ENCODE data around the gene PDE3B.
"Not testable (repeated sequence)": the region's sequence is repeated elsewhere in the genome, so short reads cannot be mapped to it uniquely, and the experiment has no call there.

PDE3B gene

DNA sequence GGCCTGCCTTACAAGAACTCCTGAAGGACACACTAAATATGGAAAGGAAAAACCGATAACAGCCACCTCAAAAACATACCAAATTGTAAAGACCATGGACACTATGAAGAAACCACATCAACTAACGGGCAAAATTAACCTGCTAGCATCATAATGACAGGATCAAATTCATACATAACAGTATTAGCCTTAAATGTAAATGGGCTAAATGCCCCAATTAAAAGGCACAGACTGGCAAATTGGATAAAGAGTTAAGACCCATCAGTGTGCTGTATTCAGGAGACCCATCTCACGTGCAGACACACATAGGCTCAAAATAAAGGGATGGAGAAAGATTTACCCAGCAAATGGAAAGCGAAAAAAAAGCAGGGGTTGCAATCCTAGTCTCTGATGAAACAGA is 220.2 kb downstream of the PDE3B start:
- peaks cover 21% of the 10 kb centered on the region for H3K4me1 Mint-ChIP-seq (ENCODE audit: low read depth)
- not testable (repeated sequence) for DNase-seq, H3K27ac Mint-ChIP-seq, H3K4me3 Mint-ChIP-seq, H3K27me3 Mint-ChIP-seq
- H3K36me3 Mint-ChIP-seq (ENCODE audit: low read depth), result peaks cover 74% of the 10 kb centered on the region
- peaks cover 17% of the 10 kb centered on the region for H3K9me3 Mint-ChIP-seq

DNA sequence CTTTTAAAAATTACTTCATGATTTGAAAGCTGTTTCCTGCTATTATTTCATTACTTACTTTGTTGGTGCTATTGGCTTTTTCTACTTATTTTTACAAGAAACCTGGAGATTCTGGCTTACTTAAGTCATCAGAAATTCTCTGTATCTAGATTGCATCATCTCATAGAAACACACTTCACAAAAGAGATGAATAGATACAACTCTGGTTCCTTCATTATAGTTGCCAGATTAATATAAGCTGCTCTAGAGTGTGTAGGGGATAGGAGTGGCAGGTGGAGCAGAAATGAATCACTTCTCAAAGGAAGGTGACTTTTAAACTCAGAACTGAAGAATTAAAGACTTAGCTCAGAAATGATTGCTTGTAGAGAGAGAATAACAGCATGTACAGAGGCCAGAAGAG is 228.4 kb downstream of the PDE3B start:
- H3K9me3 Mint-ChIP-seq, result no peaks in the 10 kb centered on the region
- no peaks in the 10 kb centered on the region for H3K27me3 Mint-ChIP-seq
- H3K4me3 Mint-ChIP-seq, result no peak overlapping the region
- H3K4me1 Mint-ChIP-seq (ENCODE audit: low read depth), result peaks cover 25% of the 10 kb centered on the region
- H3K27ac Mint-ChIP-seq, result peak overlapping the region; percentile 51
- no peak for DNase-seq
- peaks cover 83% of the 10 kb centered on the region for H3K36me3 Mint-ChIP-seq (ENCODE audit: low read depth)

DNA sequence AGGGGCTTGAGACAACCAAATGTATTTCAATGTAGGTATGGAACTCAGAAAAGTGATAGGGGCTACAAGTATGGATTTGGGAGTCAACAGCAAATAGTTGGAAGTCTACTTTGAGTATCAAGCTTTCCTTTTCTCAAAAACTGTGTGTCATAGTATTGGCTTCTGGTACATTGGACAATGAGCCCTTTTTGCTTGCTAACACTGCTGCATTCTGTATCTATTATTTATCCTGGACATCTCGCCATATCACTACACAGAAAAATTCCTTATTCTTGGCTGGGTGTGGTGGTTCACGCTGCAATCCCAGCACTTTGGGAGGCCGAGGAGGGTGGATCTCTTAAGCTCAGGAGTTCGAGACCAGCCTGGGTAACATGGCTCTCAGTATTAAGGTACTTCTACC is 230.0 kb downstream of the PDE3B start:
- H3K4me1 Mint-ChIP-seq (ENCODE audit: low read depth), result peaks cover 22% of the 10 kb centered on the region
- H3K4me3 Mint-ChIP-seq, result no peak overlapping the region
- no peaks in the 10 kb centered on the region for H3K27me3 Mint-ChIP-seq
- peak overlapping the region; percentile 53 for H3K27ac Mint-ChIP-seq
- no peak for DNase-seq
- H3K36me3 Mint-ChIP-seq (ENCODE audit: low read depth), result peaks cover 87% of the 10 kb centered on the region
- no peaks in the 10 kb centered on the region for H3K9me3 Mint-ChIP-seq

DNA sequence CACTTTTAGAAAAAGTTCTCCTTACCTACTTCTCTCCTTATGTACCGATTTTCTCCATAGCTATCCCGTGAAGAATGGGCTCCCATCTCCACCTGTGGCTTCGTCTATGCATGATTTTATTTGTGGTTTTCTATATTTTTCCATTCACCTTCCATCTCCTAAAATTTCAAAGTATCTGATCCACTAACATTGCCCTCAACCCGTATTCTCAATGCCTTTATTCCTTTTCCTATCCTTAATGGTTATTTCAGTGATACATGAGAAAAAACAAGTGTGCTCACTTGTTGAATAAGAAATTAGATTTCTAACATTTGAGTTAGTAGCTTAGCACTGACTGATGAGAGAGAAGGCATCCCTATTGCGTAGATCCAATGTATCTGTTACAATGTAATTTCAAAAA is 231.6 kb downstream of the PDE3B start:
- Mint-ChIP-seq H3K36me3 (ENCODE audit: low read depth) (peaks cover 86% of the 10 kb centered on the region), H3K4me3 (no peak overlapping the region), H3K4me1 (ENCODE audit: low read depth) (peaks cover 20% of the 10 kb centered on the region), H3K27me3 (no peaks in the 10 kb centered on the region), H3K27ac (no peak overlapping the region), H3K9me3 (no peaks in the 10 kb centered on the region)
- DNase-seq, result no peak

DNA sequence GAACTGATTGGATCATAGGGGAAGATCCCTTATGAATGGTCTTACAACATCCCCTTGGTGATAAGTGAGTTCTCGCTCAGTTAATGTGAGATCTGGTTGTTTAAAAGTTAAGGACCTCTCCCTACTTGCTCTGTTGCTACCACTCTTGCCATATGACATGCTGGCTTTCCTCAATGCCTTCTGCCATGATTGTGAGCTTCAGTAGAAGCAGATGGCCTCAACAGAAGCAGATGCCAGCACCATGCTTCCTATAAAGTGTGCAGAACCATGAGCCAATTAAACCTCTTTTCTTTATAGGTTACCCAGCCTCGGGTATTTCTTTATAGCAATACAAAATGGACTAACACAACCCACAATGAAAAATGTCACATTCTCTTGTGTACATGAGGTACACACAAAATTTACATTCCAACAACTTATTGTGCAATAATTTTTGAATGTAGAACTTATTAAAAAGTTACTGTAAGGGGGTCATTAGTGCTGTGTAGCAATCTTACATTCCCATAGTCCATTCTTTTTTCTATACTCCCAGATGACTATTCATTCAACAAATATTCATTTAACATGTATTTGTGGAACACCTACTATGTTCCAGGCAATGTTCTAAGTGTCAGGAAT is 238.1 kb downstream of the PDE3B start:
- Mint-ChIP-seq H3K27me3 (no peaks in the 10 kb centered on the region), H3K4me3 (no peak overlapping the region), H3K4me1 (ENCODE audit: low read depth) (peaks cover 13% of the 10 kb centered on the region), H3K27ac (no peak overlapping the region), H3K9me3 (peaks cover 2% of the 10 kb centered on the region), H3K36me3 (ENCODE audit: low read depth) (peaks cover 59% of the 10 kb centered on the region)
- DNase-seq, result no peak

DNA sequence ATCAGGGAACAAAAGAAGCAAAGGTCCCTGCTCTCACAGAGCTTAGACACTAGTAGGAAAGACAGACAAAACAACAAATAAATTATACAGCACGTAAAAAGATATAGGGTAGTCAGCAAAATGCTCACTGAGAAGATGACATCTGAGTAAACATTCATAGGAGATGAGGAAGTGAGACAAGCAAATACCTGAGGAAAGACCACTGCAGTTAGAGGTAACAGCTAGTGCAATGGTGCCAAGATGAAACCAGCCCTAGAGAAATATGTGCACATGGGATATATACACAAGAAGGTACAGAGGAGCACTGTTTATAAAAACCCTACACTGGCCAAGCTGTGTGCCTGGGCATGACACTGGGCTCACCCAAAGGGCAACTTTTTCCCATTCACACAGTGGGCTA is 238.6 kb downstream of the PDE3B start:
- H3K27me3 Mint-ChIP-seq, result no peaks in the 10 kb centered on the region
- H3K4me3 Mint-ChIP-seq, result no peak overlapping the region
- H3K27ac Mint-ChIP-seq, result no peak overlapping the region
- H3K9me3 Mint-ChIP-seq, result peaks cover 2% of the 10 kb centered on the region
- peaks cover 54% of the 10 kb centered on the region for H3K36me3 Mint-ChIP-seq (ENCODE audit: low read depth)
- H3K4me1 Mint-ChIP-seq (ENCODE audit: low read depth), result peaks cover 18% of the 10 kb centered on the region
- DNase-seq, result no peak

DNA sequence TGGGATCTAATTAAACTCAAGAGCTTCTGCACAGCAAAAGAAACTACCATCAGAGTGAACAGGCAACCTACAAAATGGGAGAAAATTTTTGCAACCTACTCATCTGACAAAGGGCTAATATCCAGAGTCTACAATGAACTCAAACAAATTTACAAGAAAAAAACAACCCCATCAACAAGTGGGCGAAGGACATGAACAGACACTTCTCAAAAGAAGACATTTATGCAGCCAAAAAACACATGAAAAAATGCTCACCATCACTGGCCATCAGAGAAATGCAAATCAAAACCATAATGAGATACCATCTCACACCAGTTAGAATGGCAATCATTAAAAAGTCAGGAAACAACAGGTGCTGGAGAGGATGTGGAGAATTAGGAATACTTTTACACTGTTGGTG is 240.1 kb downstream of the PDE3B start:
- Mint-ChIP-seq H3K4me1 (ENCODE audit: low read depth) (peaks cover 28% of the 10 kb centered on the region), H3K36me3 (ENCODE audit: low read depth) (peaks cover 41% of the 10 kb centered on the region)
- H3K27ac Mint-ChIP-seq, H3K4me3 Mint-ChIP-seq, DNase-seq, H3K9me3 Mint-ChIP-seq, H3K27me3 Mint-ChIP-seq: not testable (repeated sequence)

DNA sequence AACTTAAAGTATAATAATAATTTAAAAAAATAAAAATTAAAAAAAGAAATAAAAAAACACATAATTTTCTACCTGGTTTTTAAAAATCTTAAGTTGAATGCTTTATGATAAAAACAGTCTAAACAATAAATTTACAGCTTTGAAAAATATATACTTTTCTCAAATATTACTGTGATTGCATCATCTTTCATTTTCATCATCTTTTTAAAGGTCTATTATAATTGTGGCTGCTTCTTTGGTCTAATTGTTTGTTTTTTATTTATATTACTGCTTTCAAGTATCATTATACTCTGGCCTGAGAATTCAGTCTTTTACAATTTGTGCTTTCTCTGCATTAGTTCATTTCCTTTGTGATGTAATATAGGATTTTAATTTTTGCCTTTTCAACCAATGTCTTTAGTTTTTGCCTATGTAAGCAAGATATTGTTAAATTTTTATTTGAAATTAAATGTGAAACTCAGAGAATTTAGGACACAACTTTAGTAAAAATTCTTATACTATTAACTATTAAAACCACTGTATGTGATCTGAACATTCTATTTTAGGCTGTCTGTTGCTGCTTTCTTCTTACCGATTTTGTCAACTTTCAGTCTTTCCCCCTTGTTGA is 241.2 kb downstream of the PDE3B start:
- no peak for DNase-seq
- Mint-ChIP-seq H3K36me3 (ENCODE audit: low read depth) (peaks cover 32% of the 10 kb centered on the region), H3K27ac (no peak overlapping the region), H3K4me3 (no peak overlapping the region), H3K27me3 (no peaks in the 10 kb centered on the region), H3K4me1 (ENCODE audit: low read depth) (peaks cover 37% of the 10 kb centered on the region), H3K9me3 (peaks cover 2% of the 10 kb centered on the region)

DNA sequence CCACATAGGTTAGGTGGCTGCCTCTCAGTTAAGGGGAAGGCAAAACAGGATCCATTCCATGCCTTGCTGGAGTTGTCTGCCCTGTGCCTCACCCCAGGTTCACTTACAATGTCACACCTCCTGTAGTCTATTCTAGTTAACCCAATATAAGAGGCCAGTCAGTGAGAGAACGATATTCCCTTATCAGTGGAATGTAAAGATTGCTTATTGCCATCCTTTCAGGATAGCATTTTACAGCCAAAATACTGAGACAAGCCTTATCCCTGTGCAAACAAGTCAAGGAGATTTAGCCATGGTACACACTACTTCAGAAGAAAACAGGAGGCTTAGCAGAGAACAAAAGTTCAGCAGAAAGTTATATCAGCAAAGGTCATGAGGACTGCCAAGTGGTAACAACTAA is 242.9 kb downstream of the PDE3B start:
- no peak for DNase-seq
- Mint-ChIP-seq H3K4me1 (ENCODE audit: low read depth) (peaks cover 51% of the 10 kb centered on the region), H3K4me3 (no peak overlapping the region), H3K9me3 (peaks cover 3% of the 10 kb centered on the region), H3K36me3 (ENCODE audit: low read depth) (peaks cover 24% of the 10 kb centered on the region), H3K27me3 (no peaks in the 10 kb centered on the region), H3K27ac (no peak overlapping the region)

DNA sequence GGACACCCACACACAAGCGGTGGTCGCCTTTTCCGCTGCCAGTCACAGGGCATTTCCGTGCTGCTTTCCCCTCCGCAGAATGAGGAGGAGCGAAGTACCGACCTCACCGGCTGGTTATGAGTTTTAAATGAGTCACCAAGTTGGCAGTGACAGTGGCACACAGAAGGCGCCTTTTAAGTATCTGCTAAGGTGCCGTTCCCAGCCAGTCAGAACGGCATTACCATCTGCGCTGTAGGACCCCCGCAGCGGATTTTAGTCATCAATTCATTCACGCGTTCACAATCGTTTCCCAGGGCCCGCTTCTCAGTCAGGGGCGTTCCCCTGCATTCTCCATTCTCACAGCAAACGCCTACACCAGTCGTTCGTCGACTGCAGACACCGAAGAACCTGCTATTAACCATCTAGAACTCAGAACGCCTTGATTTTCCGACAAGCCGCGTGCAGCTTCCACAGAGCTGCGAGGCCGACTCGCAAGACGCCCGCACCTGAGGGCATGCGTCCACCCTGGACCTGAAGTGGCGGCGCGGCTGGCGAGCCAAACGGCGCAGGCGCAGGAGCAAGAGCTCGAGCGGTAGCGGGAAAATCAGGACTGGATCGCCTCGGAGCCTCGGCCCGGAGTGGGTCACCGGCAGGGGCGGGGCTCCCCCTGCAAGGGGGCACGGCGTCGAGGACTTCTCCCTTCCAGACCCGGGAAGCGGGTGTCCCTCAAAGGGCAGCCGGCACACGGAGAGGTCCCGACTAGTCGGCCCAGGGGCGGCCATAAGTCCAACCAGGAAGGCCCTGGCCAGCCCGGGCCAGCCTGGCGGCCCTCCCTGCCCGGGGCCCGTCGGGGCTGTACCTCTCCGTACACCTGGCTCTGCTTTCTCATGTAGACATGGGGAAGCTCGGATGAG is 247.8 kb downstream of the PDE3B start:
- Mint-ChIP-seq H3K36me3 (ENCODE audit: low read depth) (peaks cover 9% of the 10 kb centered on the region), H3K27ac (peak overlapping the region; percentile 98), H3K4me1 (ENCODE audit: low read depth) (peaks cover 72% of the 10 kb centered on the region), H3K9me3 (peaks cover 3% of the 10 kb centered on the region), H3K27me3 (no peaks in the 10 kb centered on the region), H3K4me3 (peak overlapping the region; percentile 83)
- DNase-seq, result peak; percentile 88

DNA sequence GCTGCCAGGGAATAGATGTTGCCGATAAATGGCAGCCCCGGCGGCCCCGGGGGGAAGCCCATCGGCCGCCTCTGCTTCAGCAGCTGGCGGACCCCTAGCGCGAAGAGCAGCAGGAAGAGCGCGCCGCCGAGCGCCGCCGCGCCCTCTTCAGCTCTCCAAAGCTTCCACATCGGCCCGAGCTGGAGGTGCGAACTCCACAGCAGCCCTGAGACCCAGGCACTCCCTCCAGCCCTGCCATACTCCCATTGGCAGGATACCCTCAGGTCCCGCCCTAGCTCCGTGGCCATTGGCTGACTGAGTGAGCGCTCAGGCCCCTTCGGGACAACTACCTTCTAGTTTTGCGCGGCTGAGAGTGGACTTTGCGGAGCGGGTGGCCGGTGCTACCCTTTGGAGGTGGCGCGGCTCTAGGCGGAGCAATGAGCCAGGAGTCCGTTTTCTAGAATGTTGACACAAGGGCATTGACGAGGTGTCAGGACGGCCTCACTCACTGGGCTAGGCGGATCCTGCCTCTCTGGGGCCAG is 248.5 kb downstream of the PDE3B start, which contains the start of gene CYP2R1:
Gene CYP2R1 (minus strand): TSS at position 196 of the 521 bp plus-strand sequence. CDS start 26 bp downstream, at position 170.
- Mint-ChIP-seq H3K4me3 (peak within 1 kb of the TSS; percentile 83), H3K27me3 (no peaks in the 10 kb centered on the region), H3K27ac (peak within 1 kb of the TSS; percentile 98), H3K4me1 (ENCODE audit: low read depth) (peaks cover 65% of the 10 kb centered on the region), H3K36me3 (ENCODE audit: low read depth) (peaks cover 9% of the 10 kb centered on the region), H3K9me3 (peaks cover 3% of the 10 kb centered on the region)
- DNase-seq, result peak; percentile 90

DNA sequence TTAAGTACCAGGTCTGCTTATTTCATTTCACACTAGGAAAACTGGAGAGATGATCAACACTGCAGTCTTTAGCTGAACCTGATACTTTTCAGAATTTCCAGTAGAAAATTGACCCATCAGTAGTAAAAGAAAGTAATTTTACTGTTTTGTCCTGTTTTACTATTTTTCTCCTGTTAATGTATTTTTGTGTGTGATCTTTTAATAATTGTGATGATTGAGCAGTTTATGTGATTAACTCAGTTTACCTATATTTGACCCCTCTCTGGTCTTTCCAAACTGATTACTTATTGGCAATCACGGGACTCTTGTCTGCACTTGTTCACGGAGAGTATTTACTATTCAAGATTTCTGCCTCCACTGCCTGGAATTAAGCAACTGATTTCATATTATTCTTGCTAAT is 249.0 kb downstream of the PDE3B start:
- DNase-seq, result no peak
- Mint-ChIP-seq H3K27ac (peak overlapping the region; percentile 70), H3K27me3 (no peaks in the 10 kb centered on the region), H3K9me3 (peaks cover 3% of the 10 kb centered on the region), H3K4me3 (peak overlapping the region; percentile 83), H3K4me1 (ENCODE audit: low read depth) (peaks cover 62% of the 10 kb centered on the region), H3K36me3 (ENCODE audit: low read depth) (peaks cover 9% of the 10 kb centered on the region)

DNA sequence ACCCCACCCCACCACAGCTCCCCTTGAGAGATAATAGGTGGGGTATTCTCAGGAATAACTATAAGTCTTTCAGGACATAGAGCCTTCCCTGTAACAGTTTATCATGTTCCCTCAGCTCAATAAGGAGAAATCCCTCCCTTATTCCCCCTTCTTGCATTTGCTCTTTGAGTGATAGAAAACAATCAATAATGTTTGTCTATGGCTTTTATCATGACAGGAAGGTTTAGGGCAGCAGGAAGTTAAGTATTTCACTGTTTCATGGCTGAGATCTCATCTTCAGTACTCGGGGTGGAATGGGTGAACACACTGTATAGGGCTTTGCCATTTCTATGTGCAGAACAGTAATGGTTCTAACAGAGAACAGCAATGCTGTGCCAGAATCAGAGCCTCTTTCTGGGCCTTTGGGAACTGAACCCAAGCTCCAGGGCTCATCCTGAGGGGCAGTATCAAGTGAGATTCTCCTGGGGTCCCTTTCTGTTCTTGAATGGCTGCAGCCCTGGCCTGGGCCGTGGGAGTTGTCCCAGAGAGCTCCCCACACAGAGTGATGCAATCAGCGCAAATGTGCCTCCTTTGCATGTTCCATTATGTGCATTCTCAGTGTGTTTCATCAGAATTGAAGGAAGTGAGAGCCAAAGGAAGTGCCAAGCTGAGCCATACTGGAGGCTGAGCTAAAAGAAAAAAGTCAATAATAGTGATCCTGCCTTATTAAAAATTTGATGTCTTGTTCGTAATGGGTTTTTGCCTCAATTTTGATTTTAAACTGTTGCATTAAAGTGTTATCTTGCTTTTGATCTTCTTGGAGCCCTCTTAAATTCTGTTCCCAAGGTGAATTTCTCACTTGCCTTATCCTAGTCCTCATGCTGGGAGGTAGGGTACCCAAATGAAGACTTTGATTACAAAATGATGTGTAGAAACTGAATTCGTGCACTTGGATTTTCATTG is 251.3 kb downstream of the PDE3B start:
- H3K27me3 Mint-ChIP-seq, result no peaks in the 10 kb centered on the region
- peak; percentile 37 for DNase-seq
- peaks cover 9% of the 10 kb centered on the region for H3K36me3 Mint-ChIP-seq (ENCODE audit: low read depth)
- H3K9me3 Mint-ChIP-seq, result peaks cover 3% of the 10 kb centered on the region
- peak overlapping the region; percentile 31 for H3K27ac Mint-ChIP-seq
- no peak overlapping the region for H3K4me3 Mint-ChIP-seq
- H3K4me1 Mint-ChIP-seq (ENCODE audit: low read depth), result peaks cover 42% of the 10 kb centered on the region

DNA sequence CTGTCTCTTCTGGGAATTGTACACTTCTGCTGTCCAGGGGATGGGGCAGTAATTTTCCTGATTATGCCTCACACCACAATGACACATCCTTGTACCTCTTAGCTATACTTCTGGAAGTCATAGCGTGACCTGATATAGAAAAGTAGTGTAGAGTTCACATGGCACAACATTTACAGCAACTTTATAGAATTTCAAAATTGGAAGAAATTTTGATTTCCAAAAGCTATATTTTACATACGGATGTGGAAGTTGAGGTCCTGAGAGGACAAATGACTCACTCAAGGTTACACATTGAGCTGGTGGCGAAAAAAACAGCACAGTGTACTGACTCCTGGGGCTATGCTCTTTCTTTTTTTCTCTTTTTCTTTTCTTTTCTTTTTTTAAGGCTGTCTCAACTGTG is 254.8 kb downstream of the PDE3B start:
- no peak overlapping the region for H3K27ac Mint-ChIP-seq
- no peaks in the 10 kb centered on the region for H3K27me3 Mint-ChIP-seq
- H3K9me3 Mint-ChIP-seq, result no peaks in the 10 kb centered on the region
- no peaks in the 10 kb centered on the region for H3K36me3 Mint-ChIP-seq (ENCODE audit: low read depth)
- peaks cover 22% of the 10 kb centered on the region for H3K4me1 Mint-ChIP-seq (ENCODE audit: low read depth)
- no peak for DNase-seq
- H3K4me3 Mint-ChIP-seq, result no peak overlapping the region
